Fibroblast of mammary gland (primary cell): ENCODE measurements around the gene CLCN4.

Experiments used
- DNase-seq: peaks from one replicate; pipeline ENCODE4 v3.0.0-alpha.2; 2010; ENCODE audit warnings: low read depth
- H3K4me3 ChIP-seq: 2 replicates; pipeline ENCODE4 v1.5.1; 2011; ENCODE audit warnings: low read depth, mild to moderate bottlenecking, low read length, moderate library complexity; ENCODE audit not compliant: control insufficient read depth
- CTCF ChIP-seq: conservative IDR thresholded peaks from 2 replicates; pipeline ENCODE4 v1.5.1; 2011; ENCODE audit warnings: low read depth, low read length, inconsistent platforms; ENCODE audit not compliant: control insufficient read depth, insufficient read depth

The CLCN4 gene

GRCh38 chrX:10135561-10136399 is 21.0 kb upstream of the CLCN4 start:
- no peak overlapping the region for H3K4me3 ChIP-seq
- no peak for DNase-seq
- no peak for TF ChIP-seq CTCF

GRCh38 chrX:10138726-10139125 is 18.0 kb upstream of the CLCN4 start:
- DNase-seq: no peak
- TF ChIP-seq CTCF: no peak
- no peak overlapping the region for H3K4me3 ChIP-seq

GRCh38 chrX:10140264-10140663 is 16.5 kb upstream of the CLCN4 start:
- no peak for DNase-seq
- H3K4me3 ChIP-seq: no peak overlapping the region
- no peak for TF ChIP-seq CTCF

- no peak overlapping the region for H3K4me3 ChIP-seq
- DNase-seq: no peak
- no peak for TF ChIP-seq CTCF
These were observed 14.7 kb upstream of the CLCN4 start for GRCh38 chrX:10142041-10142599.

GRCh38 chrX:10143071-10143983 is 13.4 kb upstream of the CLCN4 start:
- no peak overlapping the region for H3K4me3 ChIP-seq
- DNase-seq: no peak
- no peak for TF ChIP-seq CTCF

GRCh38 chrX:10146346-10146745 is 10.4 kb upstream of the CLCN4 start:
- no peak for TF ChIP-seq CTCF
- no peak overlapping the region for H3K4me3 ChIP-seq
- DNase-seq: peak; percentile 11
